Smooth muscle cell (in vitro differentiated cells): Measurements from ENCODE around the gene CUTC. TPM values are rescaled to one million over a fixed set of nuclear protein-coding genes. Genes with fewer than 3 reads are reported as not detected.
"Not testable (repeated sequence)": the region's sequence is repeated elsewhere in the genome, so short reads cannot be mapped to it uniquely, and the experiment has no call there.

Source experiments
- DNase-seq: peaks from one replicate; lab custom pipeline; 2025; ENCODE audit not compliant: unreplicated experiment; lab: John Stamatoyannopoulos, UW
- H2AFZ ChIP-seq: fragments of 200-600 bp; sonication (generic); 2 replicates; pipeline ENCODE4 v1.6.0; 2016; ENCODE audit warnings: antibody characterized with exemption, low read depth, mild to moderate bottlenecking
- H3F3A ChIP-seq: fragments of 200-600 bp; sonication (generic); 2 replicates; pipeline ENCODE4 v1.6.0; 2017; ENCODE audit warnings: antibody characterized with exemption, low read depth
- H3K27ac ChIP-seq: fragments of 200-600 bp; sonication (generic); 2 replicates; pipeline ENCODE4 v1.5.1; 2016; ENCODE audit warnings: low read depth, mild to moderate bottlenecking
- H3K27me3 ChIP-seq: fragments of 200-600 bp; sonication (generic); 2 replicates; pipeline ENCODE4 v1.6.1; 2016; ENCODE audit warnings: low read depth, mild to moderate bottlenecking
- H3K36me3 ChIP-seq: fragments of 200-600 bp; sonication (generic); 2 replicates; pipeline ENCODE4 v1.5.1; 2016; ENCODE audit warnings: low read depth
- H3K4me1 ChIP-seq: fragments of 200-600 bp; sonication (generic); 2 replicates; pipeline ENCODE4 v1.5.1; 2016; ENCODE audit warnings: low read depth
- H3K4me2 ChIP-seq: fragments of 200-600 bp; sonication (generic); 2 replicates; pipeline ENCODE4 v1.6.0; 2016; ENCODE audit warnings: mild to moderate bottlenecking
- H3K4me3 ChIP-seq: fragments of 200-600 bp; sonication (generic); 2 replicates; pipeline ENCODE4 v1.5.1; 2016; ENCODE audit warnings: mild to moderate bottlenecking
- H3K79me2 ChIP-seq: fragments of 200-600 bp; sonication (generic); 2 replicates; pipeline ENCODE4 v1.6.0; 2016; ENCODE audit warnings: low read depth, mild to moderate bottlenecking
- H3K9ac ChIP-seq: fragments of 200-600 bp; sonication (generic); 2 replicates; pipeline ENCODE4 v1.6.0; 2016; ENCODE audit warnings: low read depth
- H3K9me3 ChIP-seq: fragments of 200-600 bp; sonication (generic); replicated peaks from 2 replicates; pipeline ENCODE4 v1.5.1; 2016; ENCODE audit warnings: low read depth
- H4K20me1 ChIP-seq: fragments of 200-600 bp; sonication (generic); 2 replicates; pipeline ENCODE4 v1.6.0; 2016; ENCODE audit warnings: low read depth
- CTCF ChIP-seq: fragments of 200-600 bp; sonication (generic); IDR thresholded peaks from 2 replicates; pipeline ENCODE4 v1.5.1; 2017; ENCODE audit warnings: borderline replicate concordance, mild to moderate bottlenecking, antibody characterized with exemption; ENCODE audit not compliant: insufficient read depth, poor library complexity, severe bottlenecking
- WGBS: methylation state at CpG from one replicate; pipeline ENCODE4 v1.1.7; 2016; ENCODE audit warnings: low lambda C conversion rate; 5-methylcytosine and 5-hydroxymethylcytosine counted together
- polyA plus RNA-seq: library from polyadenylated mRNA; unstranded; fragments of >200 nt; fragmentation: Nextera tagmentation; extraction: Ambion mirVana; gene quantifications from 2 replicates; pipeline ENCODE4 v1.2.1, GENCODE V29; 2016
- total RNA-seq: library from RNA; depleted of rRNA; stranded (reverse); fragments of >200 nt; gene quantifications from 2 replicates; pipeline ENCODE4 v1.2.3, GENCODE V29; 2014

The CUTC gene
- total and polyA plus RNA-seq, 2 experiments from 2014 or later: 16.0 to 20.1 TPM

GRCh38 chr10:99733366-99733765, 1.3 kb downstream of the CUTC start:
- TF ChIP-seq CTCF: no peak
- H4K20me1 ChIP-seq: no peaks in the 10 kb centered on the region
- peaks cover 13% of the 10 kb centered on the region for H3K79me2 ChIP-seq
- no peak overlapping the region for H2AFZ ChIP-seq
- no peaks in the 10 kb centered on the region for H3K36me3 ChIP-seq
- no peak overlapping the region for H3K9ac ChIP-seq
- 95% methylated on average over 8 of the region's 8 CpGs for WGBS
- H3K9me3 ChIP-seq: no peaks in the 10 kb centered on the region
- peaks cover 13% of the 10 kb centered on the region for H3K4me1 ChIP-seq
- peak overlapping the region; percentile 95 for H3K4me2 ChIP-seq
- H3K27ac ChIP-seq: no peak overlapping the region
- H3F3A ChIP-seq: no peaks in the 10 kb centered on the region
- DNase-seq: no peak
- no peaks in the 10 kb centered on the region for H3K27me3 ChIP-seq
- peak overlapping the region; percentile 75 for H3K4me3 ChIP-seq

- not testable (repeated sequence) for H3K27ac ChIP-seq, H3K36me3 ChIP-seq, H3K4me3 ChIP-seq, H2AFZ ChIP-seq, H3F3A ChIP-seq, H3K4me2 ChIP-seq, H3K9me3 ChIP-seq, H3K27me3 ChIP-seq, DNase-seq, H4K20me1 ChIP-seq, H3K9ac ChIP-seq
- WGBS: 98% methylated on average over 10 of the region's 10 CpGs
- H3K79me2 ChIP-seq: peaks cover 13% of the 10 kb centered on the region
- peaks cover 13% of the 10 kb centered on the region for H3K4me1 ChIP-seq
Observed at GRCh38 chr10:99734111-99734510, 2.1 kb downstream of the CUTC start.

- Histone ChIP-seq H3K79me2 (no peaks in the 10 kb centered on the region), H3K9ac (no peak overlapping the region), H4K20me1 (peaks cover 3% of the 10 kb centered on the region), H2AFZ (no peak overlapping the region), H3K4me3 (no peak overlapping the region), H3K4me1 (no peaks in the 10 kb centered on the region), H3K27ac (no peak overlapping the region), H3K27me3 (no peaks in the 10 kb centered on the region), H3K4me2 (no peak overlapping the region), H3K36me3 (peaks cover 31% of the 10 kb centered on the region), H3F3A (no peaks in the 10 kb centered on the region), H3K9me3 (peaks cover 11% of the 10 kb centered on the region)
- DNase-seq: no peak
- WGBS: 100% methylated on average over 2 of the region's 2 CpGs
- TF ChIP-seq CTCF: no peak
Observed at GRCh38 chr10:99740260-99740659, 8.2 kb downstream of the CUTC start.

- Histone ChIP-seq H3K9ac (no peak overlapping the region), H3K4me3 (no peak overlapping the region), H3K79me2 (no peaks in the 10 kb centered on the region), H3K4me2 (no peak overlapping the region), H3K27ac (no peak overlapping the region), H2AFZ (no peak overlapping the region), H3K36me3 (peaks cover 31% of the 10 kb centered on the region), H3K27me3 (no peaks in the 10 kb centered on the region), H4K20me1 (peaks cover 3% of the 10 kb centered on the region), H3K9me3 (peaks cover 11% of the 10 kb centered on the region), H3K4me1 (no peaks in the 10 kb centered on the region), H3F3A (no peaks in the 10 kb centered on the region)
- no peak for DNase-seq
- no peak for TF ChIP-seq CTCF
- 90% methylated on average over 3 of the region's 3 CpGs for WGBS
Observed at GRCh38 chr10:99740933-99741559, 9.0 kb downstream of the CUTC start.
